ENCODE measurements around the gene SYNPO2L.

SYNPO2L gene

GRCh38 chr10:73649876-73650536 is 5.8 kb downstream of the SYNPO2L start:
- no peak for DNase-seq (ENCODE audit: low read depth, low spot score)
- no peak overlapping the region for H3K4me3 ChIP-seq (ENCODE audit: low read length)

- no peak for DNase-seq (ENCODE audit: low read depth, low spot score)
- H3K4me3 ChIP-seq (ENCODE audit: low read length) = no peak overlapping the region
Observed at GRCh38 chr10:73648975-73649829, 6.6 kb downstream of the SYNPO2L start.

GRCh38 chr10:73647875-73648651 is 7.8 kb downstream of the SYNPO2L start:
- no peak for DNase-seq (ENCODE audit: low read depth, low spot score)
- H3K4me3 ChIP-seq (ENCODE audit: low read length) = no peak overlapping the region

GRCh38 chr10:73647211-73647874 is 8.5 kb downstream of the SYNPO2L start:
- no peak for DNase-seq (ENCODE audit: low read depth, low spot score)
- H3K4me3 ChIP-seq (ENCODE audit: low read length) = no peak overlapping the region

- DNase-seq (ENCODE audit: low read depth, low spot score) = no peak
- no peak overlapping the region for H3K4me3 ChIP-seq (ENCODE audit: low read length)
Observed at GRCh38 chr10:73646598-73647041, 9.2 kb downstream of the SYNPO2L start.

- no peak overlapping the region for H3K4me3 ChIP-seq (ENCODE audit: low read length)
- no peak for DNase-seq (ENCODE audit: low read depth, low spot score)
Observed at GRCh38 chr10:73645251-73645650, 10.6 kb downstream of the SYNPO2L start.

GRCh38 chr10:73644767-73645166 is 11.1 kb downstream of the SYNPO2L start:
- no peak overlapping the region for H3K4me3 ChIP-seq (ENCODE audit: low read length)
- DNase-seq (ENCODE audit: low read depth, low spot score) = no peak

- H3K4me3 ChIP-seq (ENCODE audit: low read length) = no peak overlapping the region
- peak; percentile 60 for DNase-seq (ENCODE audit: low read depth, low spot score)
Observed at GRCh38 chr10:73644015-73644743, 11.7 kb downstream of the SYNPO2L start.

- no peak overlapping the region for H3K4me3 ChIP-seq (ENCODE audit: low read length)
- no peak for DNase-seq (ENCODE audit: low read depth, low spot score)
Observed at GRCh38 chr10:73643362-73643761, 12.5 kb downstream of the SYNPO2L start.

- DNase-seq (ENCODE audit: low read depth, low spot score) = no peak
- H3K4me3 ChIP-seq (ENCODE audit: low read length) = no peak within 1 kb of the TSS
Observed at GRCh38 chr10:73641328-73642060, 14.3 kb downstream of the SYNPO2L start, which contains the start of gene MYOZ1. TSS of gene MYOZ1 (minus strand) at chr10:73641474. CDS start at chr10:73640017, 1,457 bp downstream.

GRCh38 chr10:73639286-73639685 is 16.5 kb downstream of the SYNPO2L start:
- DNase-seq (ENCODE audit: low read depth, low spot score) = no peak
- no peak overlapping the region for H3K4me3 ChIP-seq (ENCODE audit: low read length)

- no peak for DNase-seq (ENCODE audit: low read depth, low spot score)
- no peak overlapping the region for H3K4me3 ChIP-seq (ENCODE audit: low read length)
Observed at GRCh38 chr10:73635781-73636180, 20.0 kb downstream of the SYNPO2L start.

GRCh38 chr10:73634421-73634820 is 21.4 kb downstream of the SYNPO2L start:
- H3K4me3 ChIP-seq (ENCODE audit: low read length) = no peak overlapping the region
- no peak for DNase-seq (ENCODE audit: low read depth, low spot score)

GRCh38 chr10:73629165-73629564 is 26.7 kb downstream of the SYNPO2L start:
- H3K4me3 ChIP-seq (ENCODE audit: low read length) = no peak overlapping the region
- no peak for DNase-seq (ENCODE audit: low read depth, low spot score)

GRCh38 chr10:73628405-73628804 is 27.4 kb downstream of the SYNPO2L start:
- H3K4me3 ChIP-seq (ENCODE audit: low read length) = no peak overlapping the region
- no peak for DNase-seq (ENCODE audit: low read depth, low spot score)

GRCh38 chr10:73627300-73627699 is 28.5 kb downstream of the SYNPO2L start:
- H3K4me3 ChIP-seq (ENCODE audit: low read length) = no peak overlapping the region
- DNase-seq (ENCODE audit: low read depth, low spot score) = no peak

- H3K4me3 ChIP-seq (ENCODE audit: low read length) = peak overlapping the region; percentile 100
- DNase-seq (ENCODE audit: low read depth, low spot score) = peak; percentile 98
Observed at GRCh38 chr10:73625884-73626752, 29.7 kb downstream of the SYNPO2L start.

Measured in Jurkat, Clone E6-1 (cell line).